ENCODE results near the gene TMC6. TPM values are rescaled to one million over a fixed set of nuclear protein-coding genes. Genes with fewer than 3 reads are reported as not detected.

TMC6 gene
- total and polyA plus RNA-seq, 2 of the 13 experiments (the other 11 are each of a cell fraction or from before 2014, with no cell fraction given), result 48.4 to 99.1 TPM

DNA sequence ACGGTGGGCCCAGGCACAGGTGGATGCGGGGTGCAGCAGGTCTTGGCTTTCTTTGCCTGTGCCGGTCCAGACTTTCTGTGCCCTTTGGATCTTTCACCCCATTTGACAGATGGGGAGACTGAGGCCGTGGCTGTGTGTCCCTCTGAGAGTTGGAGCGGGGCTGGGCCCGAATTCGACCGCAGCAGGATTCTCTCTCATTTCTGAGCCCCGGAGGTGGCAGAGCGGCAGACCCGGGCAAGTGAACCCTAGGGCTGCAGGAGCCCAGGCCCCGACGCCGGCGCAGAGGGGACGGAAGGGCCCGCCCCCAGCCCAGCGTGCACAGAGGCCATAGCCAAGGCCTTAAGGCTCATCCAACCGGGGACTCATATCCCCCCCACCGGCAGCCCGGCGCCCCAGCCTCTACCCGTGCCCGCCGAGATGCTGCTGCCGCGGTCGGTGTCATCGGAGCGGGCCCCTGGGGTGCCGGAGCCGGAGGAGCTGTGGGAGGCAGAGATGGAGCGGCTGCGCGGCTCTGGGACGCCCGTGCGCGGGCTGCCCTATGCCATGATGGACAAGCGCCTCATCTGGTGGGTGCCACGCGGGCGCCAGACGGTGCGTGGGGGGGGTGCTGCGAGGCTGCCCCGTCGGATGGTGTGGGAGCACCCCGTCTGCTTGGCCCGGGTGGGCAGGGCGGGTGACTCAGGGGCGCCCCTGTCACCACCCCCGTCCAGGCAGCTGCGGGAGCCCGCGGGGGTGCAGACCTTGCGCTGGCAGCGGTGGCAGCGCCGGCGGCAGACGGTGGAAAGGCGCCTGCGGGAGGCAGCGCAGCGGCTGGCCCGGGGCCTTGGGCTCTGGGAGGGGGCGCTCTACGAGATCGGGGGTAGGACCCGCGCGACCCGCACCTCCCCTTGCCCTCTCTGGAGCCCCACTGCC, 2.9 kb upstream of the TMC6 start:
- no peaks in the 10 kb centered on the region for H3K9me3 ChIP-seq (ENCODE audit: low read length)
- no peak overlapping the region for H3K9ac ChIP-seq (ENCODE audit: insufficient read depth, low read depth, low read length)
- H3K79me2 ChIP-seq (ENCODE audit: insufficient read depth, low read length), result peaks cover 12% of the 10 kb centered on the region
- no peaks in the 10 kb centered on the region for H3K27me3 ChIP-seq (ENCODE audit: control insufficient read depth in 1 of 2, insufficient read depth in 2 of 2, low read length in 2 of 2)
- DNase-seq (ENCODE audit: low spot score) (no peak), ATAC-seq (no peak), FAIRE-seq (no peak)
- intact Hi-C loops (cut with micrococcal nuclease; ENCODE audit: unreplicated experiment), result no loop called here
- POLR2A ChIA-PET, result no interaction called here
- in situ Hi-C loops (cut with HindIII; ENCODE audit: extremely low pct_ligation_motif_present, low pct_unique_long_range_greater_than_20kb), result no loop called here
- no peak overlapping the region for H2AFZ ChIP-seq (ENCODE audit: low read length)
- H3K4me3 ChIP-seq (replicated peaks in 1 of 3; ENCODE audit: insufficient read depth in 1 of 3, low read depth in 2 of 3, low read length in 3 of 3), result peak overlapping the region in 2 of 3 experiments; percentile 44 to 51; a peak in 3 of 6 replicates
- H4K20me1 ChIP-seq (ENCODE audit: insufficient read depth, low read length), result no peaks in the 10 kb centered on the region
- CTCF ChIA-PET (ENCODE audit: low intra/inter-chr PET ratio, low total read pairs), result no interaction called here
- H3K4me1 ChIP-seq (ENCODE audit: insufficient read depth, low read length), result peaks cover 77% of the 10 kb centered on the region
- WGBS (ENCODE audit: low lambda C conversion rate), result 94% methylated on average over 31 of the region's 74 CpGs
- no peak overlapping the region for H3K27ac ChIP-seq (ENCODE audit: extremely low read length, insufficient read depth, low read length)
- H3K36me3 ChIP-seq (replicated peaks in 1 of 2; ENCODE audit: control insufficient read depth in 1 of 2, insufficient read depth in 2 of 2, low read length in 2 of 2), result peaks cover under 1% of the 10 kb centered on the region in 2 experiments; a peak in 2 of 5 replicates
- peak overlapping the region; percentile 90; the same call in 1 of the 2 replicates for H3K4me2 ChIP-seq (ENCODE audit: low read depth, low read length)
- BruUV-seq (replicated peaks), result no TSS peak
- TF ChIP-seq ZNF3 (CRISPR knock-in tag; IDR thresholded peaks at IDR 0.05) (no peak), ZNF629 (CRISPR knock-in tag; conservative IDR thresholded peaks at IDR 0.05) (peak; percentile 94), HNRNPL (IDR thresholded peaks at IDR 0.05; ENCODE audit: low read depth, low read length) (0 out of 2 replicates have a peak, but pooled peaks have one; percentile 45), KAT7 (CRISPR knock-in tag; IDR thresholded peaks at IDR 0.05; ENCODE audit: borderline replicate concordance) (0 out of 2 replicates have a peak, but pooled peaks have one; percentile 37), ZNF30 (CRISPR knock-in tag; IDR thresholded peaks at IDR 0.05) (no peak), ZNF768 (CRISPR knock-in tag; IDR thresholded peaks at IDR 0.05) (peak; percentile 59), ATF7 (IDR thresholded peaks at IDR 0.05) (no peak), ATF7 (CRISPR knock-in tag; IDR thresholded peaks at IDR 0.05) (0 out of 2 replicates have a peak, but pooled peaks have one; percentile 3), MED8 (CRISPR knock-in tag; IDR thresholded peaks at IDR 0.05; ENCODE audit: insufficient replicate concordance) (peak; percentile 22)
- TF ChIP-seq, protein P1, sequence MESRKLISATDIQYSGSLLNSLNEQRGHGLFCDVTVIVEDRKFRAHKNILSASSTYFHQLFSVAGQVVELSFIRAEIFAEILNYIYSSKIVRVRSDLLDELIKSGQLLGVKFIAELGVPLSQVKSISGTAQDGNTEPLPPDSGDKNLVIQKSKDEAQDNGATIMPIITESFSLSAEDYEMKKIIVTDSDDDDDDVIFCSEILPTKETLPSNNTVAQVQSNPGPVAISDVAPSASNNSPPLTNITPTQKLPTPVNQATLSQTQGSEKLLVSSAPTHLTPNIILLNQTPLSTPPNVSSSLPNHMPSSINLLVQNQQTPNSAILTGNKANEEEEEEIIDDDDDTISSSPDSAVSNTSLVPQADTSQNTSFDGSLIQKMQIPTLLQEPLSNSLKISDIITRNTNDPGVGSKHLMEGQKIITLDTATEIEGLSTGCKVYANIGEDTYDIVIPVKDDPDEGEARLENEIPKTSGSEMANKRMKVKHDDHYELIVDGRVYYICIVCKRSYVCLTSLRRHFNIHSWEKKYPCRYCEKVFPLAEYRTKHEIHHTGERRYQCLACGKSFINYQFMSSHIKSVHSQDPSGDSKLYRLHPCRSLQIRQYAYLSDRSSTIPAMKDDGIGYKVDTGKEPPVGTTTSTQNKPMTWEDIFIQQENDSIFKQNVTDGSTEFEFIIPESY (CRISPR knock-in tag; IDR thresholded peaks at IDR 0.05), result peak; percentile 85; the same call in 1 of the 2 replicates
- TF ChIP-seq, protein P2, sequence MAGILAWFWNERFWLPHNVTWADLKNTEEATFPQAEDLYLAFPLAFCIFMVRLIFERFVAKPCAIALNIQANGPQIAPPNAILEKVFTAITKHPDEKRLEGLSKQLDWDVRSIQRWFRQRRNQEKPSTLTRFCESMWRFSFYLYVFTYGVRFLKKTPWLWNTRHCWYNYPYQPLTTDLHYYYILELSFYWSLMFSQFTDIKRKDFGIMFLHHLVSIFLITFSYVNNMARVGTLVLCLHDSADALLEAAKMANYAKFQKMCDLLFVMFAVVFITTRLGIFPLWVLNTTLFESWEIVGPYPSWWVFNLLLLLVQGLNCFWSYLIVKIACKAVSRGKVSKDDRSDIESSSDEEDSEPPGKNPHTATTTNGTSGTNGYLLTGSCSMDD (CRISPR knock-in tag; IDR thresholded peaks at IDR 0.05), result no peak

All from HepG2 (cell line).